ENCODE results near the gene ZBTB21.

The ZBTB21 gene

DNA sequence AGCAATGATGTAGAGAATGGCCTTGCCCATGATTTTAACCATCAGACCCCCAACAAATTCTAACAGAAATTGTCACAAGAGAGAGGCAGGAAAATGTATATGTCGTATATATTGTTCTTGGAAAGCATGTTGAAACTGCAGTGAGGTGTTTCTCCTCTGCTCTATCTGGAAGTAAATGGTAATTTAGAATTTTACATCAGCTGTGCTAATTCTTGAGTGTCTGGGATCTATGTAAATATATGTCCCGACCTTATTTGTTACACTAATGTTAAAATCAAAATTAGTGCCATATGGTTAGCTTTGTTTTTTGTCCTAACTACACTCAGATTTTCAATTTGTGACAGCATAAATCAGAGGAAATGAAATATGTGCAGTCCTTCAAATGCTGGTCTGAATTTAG, 20.5 kb downstream of the ZBTB21 start:
- DNase-seq: no peak

DNA sequence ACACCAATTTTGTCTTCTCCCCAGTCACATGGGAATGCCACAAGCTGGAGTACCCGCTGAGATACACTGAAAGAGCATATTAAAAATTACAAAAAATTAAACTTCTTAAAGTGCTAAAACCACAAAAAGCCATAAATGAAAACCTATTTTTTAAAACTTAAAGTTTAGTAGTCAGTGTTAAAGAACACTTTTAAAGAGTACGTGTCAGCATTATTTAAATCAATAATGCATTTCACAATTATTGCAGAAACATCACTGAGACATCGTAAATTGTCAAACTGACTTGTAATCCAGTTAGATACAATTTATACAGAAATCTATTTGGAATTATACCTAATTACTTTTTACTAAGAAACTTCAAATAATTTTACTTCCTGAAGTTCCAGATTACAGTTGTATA, 22.9 kb downstream of the ZBTB21 start:
- no peak for DNase-seq

DNA sequence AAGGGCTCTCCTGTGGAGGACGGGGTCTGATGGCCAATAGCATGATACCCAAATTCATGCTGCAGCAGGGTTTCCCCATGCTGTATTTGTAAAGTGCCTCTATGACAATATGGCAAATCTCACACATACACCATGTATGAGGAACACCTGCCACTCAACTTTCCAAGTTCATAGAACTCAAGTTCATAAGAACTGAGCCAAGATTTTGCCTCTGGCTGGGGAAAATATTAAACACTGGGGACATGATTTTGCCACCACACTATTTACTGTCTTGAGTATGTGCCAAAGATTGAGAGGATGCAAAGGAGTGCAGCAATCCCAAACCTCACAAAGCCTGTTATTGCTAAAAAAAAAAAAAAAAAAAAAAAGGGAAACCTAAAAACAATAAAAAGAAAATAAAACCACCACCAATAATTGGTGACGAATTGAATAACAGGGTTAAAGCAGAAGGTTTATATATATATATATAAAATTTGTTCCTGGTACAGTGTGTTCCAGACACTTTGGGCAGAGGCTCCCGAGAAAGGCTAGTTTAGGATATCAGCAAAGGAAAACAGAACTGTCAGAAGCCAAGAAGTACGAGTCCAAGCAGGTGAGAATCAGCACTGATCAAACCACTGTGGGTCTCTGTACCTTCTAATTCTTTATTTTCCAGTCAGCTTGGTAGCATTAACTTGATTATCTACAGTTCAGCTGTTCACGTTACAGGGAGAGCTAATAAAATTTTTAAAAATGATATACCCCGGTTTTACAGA, 24.3 kb downstream of the ZBTB21 start:
- no peak for DNase-seq

DNA sequence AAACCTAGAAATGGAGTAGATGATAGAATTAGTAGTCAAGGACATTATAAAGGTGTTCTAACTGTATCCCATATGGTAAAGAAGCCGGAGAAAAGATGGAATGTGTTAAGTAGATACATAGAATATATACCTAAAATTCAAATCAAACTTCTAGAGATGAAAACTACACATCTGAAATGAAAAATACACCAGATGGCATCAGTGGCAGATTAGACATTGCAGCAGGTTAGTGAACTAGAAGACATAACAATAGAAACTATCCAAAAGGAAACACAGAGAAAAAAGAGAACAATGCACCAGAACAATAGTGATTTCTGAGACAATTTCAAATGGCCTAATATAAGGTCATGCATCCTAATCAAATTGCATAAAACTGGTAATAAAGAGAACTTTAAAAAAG, 26.9 kb downstream of the ZBTB21 start:
- DNase-seq: no peak

DNA sequence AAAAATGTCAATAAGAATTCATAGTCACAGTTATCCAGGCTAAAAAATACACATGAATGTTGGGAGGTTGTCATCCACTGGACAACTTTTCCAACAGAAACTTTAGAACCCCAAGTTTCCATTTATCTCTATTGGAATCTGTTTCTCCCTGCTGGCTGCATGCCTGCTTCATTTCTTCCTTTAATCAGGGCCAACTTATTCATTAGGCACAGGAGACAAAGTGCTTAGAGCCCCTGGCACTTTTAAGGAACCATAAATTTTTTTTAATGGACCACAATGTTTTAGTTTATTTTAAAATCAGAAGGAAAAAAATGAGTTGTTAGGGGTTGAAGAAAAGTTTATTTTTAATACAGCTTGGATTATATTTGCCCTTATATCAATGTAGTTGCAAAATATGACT, 29.6 kb downstream of the ZBTB21 start:
- no peak for DNase-seq

DNA sequence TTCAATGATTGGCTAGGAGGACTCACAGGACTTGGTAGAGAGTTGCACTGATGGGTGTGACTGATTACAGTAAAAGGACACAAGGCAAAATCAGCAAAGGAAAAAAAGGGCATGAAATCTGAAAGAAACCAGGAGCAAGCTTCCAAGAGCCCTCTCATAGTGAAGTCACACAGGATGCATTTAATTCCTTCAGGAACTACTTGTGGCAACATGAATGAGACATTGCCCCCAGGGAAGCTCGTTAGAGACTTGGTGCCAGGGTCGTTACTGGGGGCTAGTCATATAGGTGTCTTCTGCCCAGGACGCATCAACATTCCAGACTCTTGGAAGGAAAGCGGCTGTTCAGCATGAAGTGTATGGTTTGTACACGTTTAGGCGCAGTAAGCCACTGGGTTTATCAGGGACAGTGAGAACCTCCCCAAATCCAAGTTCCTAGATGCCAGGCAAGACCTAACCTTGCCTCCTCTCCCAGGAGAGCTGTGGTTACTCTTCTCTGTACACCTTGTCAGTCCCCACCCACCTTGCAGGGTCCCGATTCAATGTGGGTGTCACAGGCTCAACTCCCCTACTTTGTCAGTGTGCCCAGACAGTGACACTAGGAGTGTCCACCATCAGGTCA, 30.3 kb downstream of the ZBTB21 start:
- no peak for DNase-seq

DNA sequence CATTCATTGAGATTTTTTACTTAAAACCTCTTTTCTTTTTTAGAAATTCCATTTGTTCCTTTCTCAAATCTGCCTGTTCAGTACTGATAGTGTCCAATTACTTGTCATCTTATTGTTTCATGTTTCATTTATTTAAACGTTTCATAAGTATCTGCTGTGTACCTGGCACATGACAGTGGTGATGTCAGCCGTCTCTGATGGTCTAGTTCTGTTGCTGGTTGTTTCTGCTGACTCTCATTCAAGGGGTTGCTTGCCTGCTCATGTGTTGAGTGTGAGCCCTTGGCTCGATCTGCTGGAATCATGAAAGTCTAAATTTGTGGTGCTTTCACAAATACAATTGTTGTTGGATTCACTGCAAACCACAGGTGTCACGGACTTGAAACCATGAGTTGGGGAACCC, 30.8 kb downstream of the ZBTB21 start:
- DNase-seq: no peak

DNA sequence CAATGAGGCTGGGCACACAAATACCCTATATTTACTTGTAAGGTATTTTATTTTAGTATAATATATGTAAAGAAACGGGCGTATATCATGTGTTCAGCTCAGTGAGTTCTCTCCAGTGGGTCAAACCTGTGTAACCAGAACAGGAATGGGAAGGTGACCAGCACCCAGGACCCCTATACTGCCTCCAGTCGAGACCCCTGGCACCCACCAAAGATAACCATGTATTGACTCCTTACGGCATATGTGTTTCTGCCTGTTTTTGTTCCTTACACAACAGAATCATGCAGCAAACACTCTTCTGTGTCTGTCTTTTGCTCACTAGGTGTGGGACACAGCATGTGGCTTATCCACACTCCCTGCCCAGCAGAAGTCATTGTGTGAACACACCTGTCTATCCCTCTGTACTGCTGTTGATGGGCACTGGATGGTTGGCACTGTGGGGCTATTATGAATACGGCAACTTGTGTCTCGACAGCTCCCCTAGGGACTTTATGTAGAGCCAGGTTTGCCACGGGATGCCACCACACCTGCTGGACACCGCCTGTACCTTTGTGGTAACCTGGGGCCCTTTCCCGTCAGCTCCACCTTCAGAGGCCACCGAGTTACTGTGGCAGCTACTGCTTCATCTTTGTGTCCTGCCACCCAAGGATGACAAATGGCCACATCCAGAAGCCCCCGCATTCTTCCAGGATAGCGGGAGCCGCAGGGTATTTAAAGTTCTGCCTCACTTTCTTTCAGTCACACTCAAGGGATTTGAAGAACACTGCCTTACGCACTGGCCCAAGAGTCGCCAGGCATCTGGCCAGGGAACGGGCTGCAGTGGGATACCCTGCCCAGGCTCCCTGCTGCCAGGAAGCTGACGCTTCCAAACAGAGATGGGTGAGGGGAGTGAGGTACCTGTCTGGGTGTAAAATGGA, 32.9 kb downstream of the ZBTB21 start:
- peak; percentile 20 for DNase-seq

DNA sequence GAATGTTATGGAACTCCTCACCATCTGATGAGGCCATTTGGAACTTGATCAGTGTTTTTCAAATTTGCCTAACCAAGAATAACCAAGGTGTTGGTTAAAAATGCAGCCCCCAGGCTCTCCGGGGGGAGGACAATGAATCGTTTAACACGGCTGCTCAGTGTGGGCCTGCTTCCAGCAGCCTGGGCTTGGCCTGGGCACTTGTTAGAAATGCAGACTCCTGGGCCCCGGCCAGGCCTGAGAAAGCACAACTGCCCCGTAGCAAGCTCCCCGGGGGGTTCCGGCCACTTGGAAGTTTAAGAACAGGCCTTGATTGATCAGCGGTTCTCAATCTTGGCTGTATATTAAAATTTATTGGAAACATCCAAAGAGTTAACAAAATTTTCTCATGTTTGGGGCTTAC, 33.5 kb downstream of the ZBTB21 start:
- no peak for DNase-seq

DNA sequence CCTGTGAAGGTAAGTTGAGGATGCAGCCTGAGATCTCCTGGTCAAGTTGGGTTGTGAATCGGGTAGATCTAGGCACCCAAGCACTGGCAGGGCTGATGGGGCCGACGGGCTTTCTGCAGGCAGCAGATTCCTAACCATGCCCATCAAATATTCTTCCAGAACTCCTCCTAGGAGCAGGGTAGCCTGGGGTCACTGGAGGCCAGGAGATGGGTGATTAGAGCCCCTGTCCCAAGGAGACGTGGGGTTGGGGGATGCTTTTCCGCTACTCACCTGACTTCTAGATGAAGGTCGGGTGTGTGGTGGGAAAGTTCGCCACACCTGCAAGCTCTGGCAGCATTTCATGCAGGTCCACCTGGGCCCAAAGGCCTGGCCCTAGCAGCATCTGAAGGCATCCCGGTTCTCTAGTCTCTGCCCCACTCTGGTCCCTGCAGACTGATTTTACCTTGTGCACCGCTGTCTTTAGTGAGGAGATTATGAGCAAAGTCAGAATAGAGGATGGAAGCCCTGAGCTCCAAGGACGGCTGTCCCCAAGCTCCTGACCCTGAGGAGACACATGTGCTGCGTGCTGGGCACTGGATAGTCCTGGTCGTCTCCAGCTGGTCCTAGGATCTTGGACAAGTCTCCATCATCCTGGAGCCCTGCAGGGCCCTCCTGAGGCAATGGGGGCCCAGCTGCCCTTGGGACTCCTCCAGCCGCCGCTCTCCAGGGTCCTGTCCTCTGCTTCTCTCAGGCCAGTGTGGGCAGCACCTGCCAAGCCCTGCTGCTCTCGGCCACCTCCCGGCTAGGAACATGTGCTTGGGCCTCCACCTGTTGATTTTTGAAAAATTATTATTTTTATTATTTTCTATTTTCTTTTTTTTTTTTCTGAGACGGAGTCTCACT, 34.5 kb downstream of the ZBTB21 start:
- no peak for DNase-seq

DNA sequence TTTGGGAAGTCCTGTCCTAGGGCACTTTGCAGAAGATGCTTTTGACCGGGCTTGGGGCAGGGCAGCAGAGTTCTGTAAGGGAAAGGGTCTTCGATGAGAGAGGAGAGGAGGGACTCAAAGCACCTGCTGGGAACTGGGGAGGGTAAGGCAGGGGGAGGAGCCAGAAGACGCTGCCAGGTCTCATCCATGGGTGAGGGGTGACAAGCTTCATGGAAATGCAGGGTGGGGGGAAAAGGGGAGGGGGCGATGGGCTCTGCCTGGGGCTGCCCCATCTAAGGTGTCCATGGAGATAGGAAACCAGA, 35.5 kb downstream of the ZBTB21 start:
- DNase-seq: no peak

DNA sequence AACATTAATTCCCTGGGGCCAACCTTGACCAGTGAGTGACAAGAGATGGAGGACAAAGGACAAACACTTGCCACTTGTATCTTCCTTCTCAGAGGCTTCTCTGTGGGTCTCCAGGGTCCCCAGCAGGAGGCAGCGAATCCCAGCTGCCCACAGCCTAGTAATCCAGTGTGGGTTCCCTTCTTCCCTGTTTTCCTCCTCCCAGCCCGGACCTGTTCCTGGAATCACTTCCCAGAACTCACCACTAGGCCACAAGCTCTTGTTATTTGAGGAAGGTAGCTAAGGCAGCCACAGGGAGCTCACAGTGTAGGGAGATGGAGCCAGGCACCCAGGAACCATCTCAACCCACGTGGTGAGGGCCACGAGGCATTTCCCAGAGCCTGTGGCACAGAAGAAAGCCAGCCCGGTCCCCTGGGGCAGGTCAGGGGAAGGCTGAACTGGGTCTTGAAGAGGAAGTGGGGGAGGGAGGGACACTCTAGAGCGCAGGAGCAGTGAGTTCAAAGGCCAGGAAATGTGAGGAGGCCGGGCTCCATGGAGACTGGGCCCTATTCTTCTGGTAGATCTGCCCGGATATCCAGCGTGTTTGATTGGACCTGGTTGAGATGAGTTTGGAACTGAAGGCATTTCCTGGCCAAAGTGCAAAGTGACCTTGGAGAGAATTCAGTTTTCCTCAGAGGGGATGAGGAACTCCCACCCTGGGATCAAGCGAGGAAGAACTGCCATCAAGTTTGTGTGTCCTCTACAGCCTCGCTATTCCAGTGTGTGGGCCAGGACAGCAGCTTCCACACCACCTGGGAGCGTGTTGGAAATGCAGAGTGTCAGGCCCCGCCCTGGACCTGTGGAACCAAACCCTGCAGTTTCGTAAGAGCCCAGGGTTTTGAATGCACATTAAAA, 36.1 kb downstream of the ZBTB21 start:
- DNase-seq: peak; percentile 24

DNA sequence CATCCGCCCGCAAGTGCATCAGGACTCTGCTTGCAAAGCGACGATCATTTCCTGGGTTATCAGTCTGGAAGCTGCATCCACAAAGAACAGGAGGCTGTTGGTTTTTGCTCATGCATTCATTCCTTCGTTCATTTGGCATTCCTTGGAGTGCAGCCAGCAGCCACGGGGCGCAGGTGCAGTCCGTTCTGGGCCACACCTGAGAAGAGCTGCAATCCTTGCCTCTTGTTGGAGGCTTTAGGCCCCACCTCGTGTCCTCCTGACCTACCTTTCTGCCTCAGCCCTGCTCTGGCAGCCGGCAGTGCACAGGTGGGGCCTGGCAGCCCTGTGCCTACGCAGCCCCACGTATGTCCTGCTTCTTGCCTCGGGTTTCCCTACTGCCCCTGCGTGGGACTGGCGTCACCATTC, 36.7 kb downstream of the ZBTB21 start:
- no peak for DNase-seq

DNA sequence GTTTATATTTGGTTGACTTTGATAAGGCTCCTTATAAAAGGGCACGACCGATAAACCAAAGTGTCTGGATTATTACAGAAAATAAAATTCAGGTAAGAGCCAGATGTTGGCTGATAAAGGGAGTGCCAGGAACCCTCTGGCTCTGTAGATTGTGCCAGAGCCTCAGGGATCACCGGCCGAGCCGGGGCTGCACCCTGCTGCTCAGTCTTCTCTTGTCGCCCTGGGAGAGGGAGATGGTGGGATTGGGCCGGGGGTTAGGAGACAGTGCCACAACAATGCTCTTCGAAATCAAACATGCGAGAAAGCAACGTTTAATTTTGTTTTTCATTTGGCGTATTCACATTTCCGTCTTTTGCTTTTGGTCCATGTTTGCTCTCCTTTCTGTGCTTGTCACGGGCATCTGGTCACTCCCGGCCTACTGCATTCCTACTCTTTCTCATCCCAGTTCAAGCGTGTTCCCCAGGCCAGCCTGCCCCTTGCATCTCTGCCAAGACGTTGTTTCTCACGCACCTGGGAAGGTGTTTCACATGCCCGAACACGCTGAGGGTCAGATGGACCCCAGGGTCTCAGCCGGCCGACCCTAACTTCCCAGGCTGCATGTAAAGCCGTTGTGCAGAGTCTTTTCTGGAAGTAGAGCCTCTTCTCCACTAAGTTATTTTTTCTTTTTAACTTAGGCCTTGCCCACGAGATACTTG, 37.5 kb downstream of the ZBTB21 start:
- DNase-seq: no peak

DNA sequence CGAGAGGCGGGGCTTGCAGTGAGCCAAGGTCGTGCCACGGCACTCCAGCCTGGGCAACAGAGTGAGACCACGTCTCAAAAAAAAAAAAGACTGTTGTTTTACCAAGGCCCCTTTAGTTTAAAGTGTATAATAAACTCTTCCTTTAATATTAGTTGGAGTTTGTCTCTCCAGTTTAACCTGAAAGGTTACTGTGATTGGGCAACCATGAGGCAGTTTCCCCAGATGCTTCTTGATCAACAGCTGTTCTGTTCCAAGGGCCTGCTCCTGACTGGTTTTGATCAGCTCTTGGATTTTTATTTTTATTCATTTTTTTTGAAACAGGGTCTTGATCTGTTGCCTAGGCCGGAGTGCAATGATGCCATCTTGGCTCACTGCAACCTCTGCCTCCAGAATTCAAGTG, 38.3 kb downstream of the ZBTB21 start:
- no peak for DNase-seq

DNA sequence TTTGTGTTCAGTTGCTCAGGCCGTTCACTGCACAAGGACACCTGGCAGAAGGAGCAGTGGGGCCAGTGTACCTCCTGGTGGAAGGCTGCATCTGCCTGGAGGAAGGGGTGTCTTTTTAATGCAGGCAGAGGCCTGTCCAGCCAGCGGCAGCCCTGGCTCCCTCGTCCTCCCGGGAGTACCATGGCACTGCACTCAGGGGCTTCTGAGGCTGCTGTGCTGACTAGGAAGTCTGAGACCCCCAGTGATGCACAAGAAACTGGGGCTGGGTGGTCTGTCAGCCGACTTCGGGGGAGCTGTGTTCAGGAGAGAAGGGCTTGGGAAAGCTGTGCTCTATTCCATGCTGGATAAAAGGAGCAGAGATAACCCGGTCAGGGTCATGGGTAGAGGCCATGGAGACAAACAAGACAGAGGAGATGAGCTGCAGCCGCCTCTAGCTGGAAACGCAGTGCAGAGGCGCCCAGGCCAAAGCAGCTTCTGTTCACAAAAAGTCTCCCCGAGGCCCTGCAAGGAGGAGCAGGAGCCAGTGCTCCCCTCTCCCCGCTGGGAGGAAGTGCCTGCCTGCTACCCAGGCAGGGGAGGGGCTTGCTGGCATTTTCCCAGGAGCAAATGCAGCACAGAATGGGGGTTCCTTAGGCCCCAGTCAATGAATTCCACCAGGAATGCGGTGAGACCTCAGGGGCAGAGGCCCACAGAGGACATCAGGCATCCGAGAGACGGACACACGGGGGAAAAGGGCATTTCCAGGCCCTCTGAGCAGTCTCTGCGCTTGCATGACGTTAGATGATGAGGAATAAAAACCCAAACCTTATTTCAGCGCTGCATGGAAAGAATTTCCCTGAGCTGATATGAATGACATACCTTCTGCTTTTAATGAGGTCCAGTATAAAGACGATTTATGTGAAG, 39.2 kb downstream of the ZBTB21 start:
- no peak for DNase-seq

DNA sequence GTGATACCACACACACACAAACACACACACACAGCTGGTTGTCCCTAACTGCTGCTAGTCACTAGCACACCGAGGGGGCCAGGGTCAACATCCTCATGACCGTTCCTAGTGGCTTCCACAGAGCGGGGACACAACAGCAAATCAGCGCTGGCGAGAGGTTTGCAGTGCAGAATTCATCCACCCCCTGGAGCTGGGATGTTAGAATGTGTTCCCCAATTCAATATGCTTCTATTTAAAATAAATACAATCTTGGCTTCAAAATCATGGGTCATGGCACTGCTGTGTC, 40.1 kb downstream of the ZBTB21 start:
- no peak for DNase-seq

DNA sequence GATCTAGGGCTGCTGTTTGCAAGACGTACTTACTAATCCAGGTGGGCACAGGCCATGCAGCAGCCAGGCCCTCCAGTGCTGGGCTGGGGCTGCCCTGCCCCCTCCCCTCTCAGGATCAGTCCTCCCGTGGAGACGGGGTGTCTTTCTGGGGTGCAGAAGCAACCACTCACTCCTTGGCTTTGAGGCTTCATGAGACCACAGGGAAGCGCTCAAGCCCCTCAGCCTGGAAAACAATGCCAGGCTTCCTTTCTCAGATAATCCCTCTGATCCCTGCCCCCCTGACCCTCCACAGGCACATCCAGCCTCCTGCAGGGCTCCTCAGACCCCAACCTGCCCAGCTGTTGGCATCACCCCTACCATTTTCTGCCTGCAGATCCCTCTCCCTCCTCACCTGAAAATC, 42.5 kb downstream of the ZBTB21 start:
- DNase-seq: no peak

DNA sequence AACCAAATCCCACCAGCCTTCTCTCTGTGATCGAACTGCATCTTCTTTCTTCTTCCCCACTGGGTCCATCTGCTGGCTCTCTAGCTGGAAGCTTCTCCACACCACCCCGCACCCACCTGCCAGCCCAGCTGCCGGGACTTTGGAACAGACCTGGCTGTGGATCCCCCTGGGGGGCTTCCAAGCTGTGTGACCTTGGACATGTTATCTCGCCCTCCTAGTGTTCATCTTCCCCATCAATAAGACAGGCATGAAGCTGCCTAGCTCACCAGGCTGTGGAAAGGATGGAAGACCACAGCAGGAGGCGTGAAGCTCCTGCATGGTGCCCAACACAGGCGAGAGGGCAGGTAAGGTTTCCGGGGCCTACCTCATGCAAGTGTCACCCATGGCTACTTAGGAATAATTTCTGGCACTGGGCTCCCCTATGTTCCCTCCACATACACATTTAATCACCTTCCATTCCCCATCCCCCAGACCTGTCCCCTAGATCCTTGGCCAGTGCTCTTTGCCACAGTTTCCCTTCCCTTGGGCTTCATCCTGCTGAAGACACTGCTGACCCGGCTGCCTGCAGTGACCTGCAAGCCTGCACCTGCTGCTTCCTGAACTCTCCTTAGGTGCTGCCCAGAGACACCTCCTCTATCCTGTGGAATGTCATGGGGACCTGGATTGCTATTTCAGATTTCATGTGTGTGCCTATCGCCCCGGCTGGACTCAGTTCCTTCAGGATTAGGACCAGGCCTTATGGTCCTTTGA, 43.1 kb downstream of the ZBTB21 start:
- peak; percentile 18 for DNase-seq

Measured in NCI-H69 (cell line).